ENCODE results near the gene SLX4IP. TPM values are rescaled to one million over a fixed set of nuclear protein-coding genes. Genes with fewer than 3 reads are reported as not detected.
A peak's percentile ranks its signal among the peaks of the same experiment; 100 is the strongest.

Gene SLX4IP
- total and polyA plus RNA-seq, 2 of the 13 experiments (the other 11 are each of a cell fraction or from before 2014, with no cell fraction given) = 3.6 to 7.3 TPM

GRCh38 chr20:10565191-10565921 lies 130.3 kb downstream of the SLX4IP start (continued):
- TF ChIP-seq, protein P1, sequence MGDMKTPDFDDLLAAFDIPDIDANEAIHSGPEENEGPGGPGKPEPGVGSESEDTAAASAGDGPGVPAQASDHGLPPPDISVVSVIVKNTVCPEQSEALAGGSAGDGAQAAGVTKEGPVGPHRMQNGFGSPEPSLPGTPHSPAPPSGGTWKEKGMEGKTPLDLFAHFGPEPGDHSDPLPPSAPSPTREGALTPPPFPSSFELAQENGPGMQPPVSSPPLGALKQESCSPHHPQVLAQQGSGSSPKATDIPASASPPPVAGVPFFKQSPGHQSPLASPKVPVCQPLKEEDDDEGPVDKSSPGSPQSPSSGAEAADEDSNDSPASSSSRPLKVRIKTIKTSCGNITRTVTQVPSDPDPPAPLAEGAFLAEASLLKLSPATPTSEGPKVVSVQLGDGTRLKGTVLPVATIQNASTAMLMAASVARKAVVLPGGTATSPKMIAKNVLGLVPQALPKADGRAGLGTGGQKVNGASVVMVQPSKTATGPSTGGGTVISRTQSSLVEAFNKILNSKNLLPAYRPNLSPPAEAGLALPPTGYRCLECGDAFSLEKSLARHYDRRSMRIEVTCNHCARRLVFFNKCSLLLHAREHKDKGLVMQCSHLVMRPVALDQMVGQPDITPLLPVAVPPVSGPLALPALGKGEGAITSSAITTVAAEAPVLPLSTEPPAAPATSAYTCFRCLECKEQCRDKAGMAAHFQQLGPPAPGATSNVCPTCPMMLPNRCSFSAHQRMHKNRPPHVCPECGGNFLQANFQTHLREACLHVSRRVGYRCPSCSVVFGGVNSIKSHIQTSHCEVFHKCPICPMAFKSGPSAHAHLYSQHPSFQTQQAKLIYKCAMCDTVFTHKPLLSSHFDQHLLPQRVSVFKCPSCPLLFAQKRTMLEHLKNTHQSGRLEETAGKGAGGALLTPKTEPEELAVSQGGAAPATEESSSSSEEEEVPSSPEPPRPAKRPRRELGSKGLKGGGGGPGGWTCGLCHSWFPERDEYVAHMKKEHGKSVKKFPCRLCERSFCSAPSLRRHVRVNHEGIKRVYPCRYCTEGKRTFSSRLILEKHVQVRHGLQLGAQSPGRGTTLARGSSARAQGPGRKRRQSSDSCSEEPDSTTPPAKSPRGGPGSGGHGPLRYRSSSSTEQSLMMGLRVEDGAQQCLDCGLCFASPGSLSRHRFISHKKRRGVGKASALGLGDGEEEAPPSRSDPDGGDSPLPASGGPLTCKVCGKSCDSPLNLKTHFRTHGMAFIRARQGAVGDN (CRISPR knock-in tag; IDR thresholded peaks at IDR 0.05) = peak; percentile 78
- TF ChIP-seq ZNF256 (CRISPR knock-in tag; conservative IDR thresholded peaks at IDR 0.05) = no peak
- peak; percentile 60 for TF ChIP-seq PATZ1 (CRISPR knock-in tag; IDR thresholded peaks at IDR 0.05)
- no peak for TF ChIP-seq CC2D1A (CRISPR knock-in tag; IDR thresholded peaks at IDR 0.05)
- 0 out of 2 replicates have a peak, but pooled peaks have one; percentile 63 for TF ChIP-seq ZNF224 (CRISPR knock-in tag; IDR thresholded peaks at IDR 0.05)
- TF ChIP-seq NFRKB (IDR thresholded peaks at IDR 0.05) = no peak
- TF ChIP-seq ZNF501 (CRISPR knock-in tag; IDR thresholded peaks at IDR 0.05) = peak; percentile 87
- TF ChIP-seq ZNF33A (CRISPR knock-in tag; IDR thresholded peaks at IDR 0.05; ENCODE audit: borderline replicate concordance) = no peak
- peak; percentile 75; the same call in 1 of the 2 replicates for TF ChIP-seq HBP1 (CRISPR knock-in tag; IDR thresholded peaks at IDR 0.05; ENCODE audit: low read depth)
- no peak for TF ChIP-seq ZFAT (CRISPR knock-in tag; conservative IDR thresholded peaks at IDR 0.05)
- peak; percentile 77; the same call in 1 of the 2 replicates for TF ChIP-seq SP5 (CRISPR knock-in tag; IDR thresholded peaks at IDR 0.05; ENCODE audit: borderline replicate concordance, low read depth)
- peak; percentile 56; the same call in 1 of the 2 replicates for TF ChIP-seq CBFB (CRISPR knock-in tag; IDR thresholded peaks at IDR 0.05)
- TF ChIP-seq ZKSCAN1 (IDR thresholded peaks at IDR 0.05; ENCODE audit: low read length) = no peak
- peak; percentile 41; the same call in 1 of the 2 replicates for TF ChIP-seq HHEX (CRISPR knock-in tag; IDR thresholded peaks at IDR 0.05)
- peak; percentile 86; the same call in 1 of the 2 replicates for TF ChIP-seq STAT6 (CRISPR knock-in tag; IDR thresholded peaks at IDR 0.05; ENCODE audit: borderline replicate concordance)
- no peak for TF ChIP-seq RORA (CRISPR knock-in tag; IDR thresholded peaks at IDR 0.05)
- TF ChIP-seq ZC3H4 (CRISPR knock-in tag; IDR thresholded peaks at IDR 0.05; ENCODE audit: borderline replicate concordance) = peak; percentile 75; the same call in 1 of the 2 replicates
